ENCODE results near the gene ATM.
"Not testable (repeated sequence)": the region's sequence is repeated elsewhere in the genome, so short reads cannot be mapped to it uniquely, and the experiment has no call there.

The ATM gene

DNA sequence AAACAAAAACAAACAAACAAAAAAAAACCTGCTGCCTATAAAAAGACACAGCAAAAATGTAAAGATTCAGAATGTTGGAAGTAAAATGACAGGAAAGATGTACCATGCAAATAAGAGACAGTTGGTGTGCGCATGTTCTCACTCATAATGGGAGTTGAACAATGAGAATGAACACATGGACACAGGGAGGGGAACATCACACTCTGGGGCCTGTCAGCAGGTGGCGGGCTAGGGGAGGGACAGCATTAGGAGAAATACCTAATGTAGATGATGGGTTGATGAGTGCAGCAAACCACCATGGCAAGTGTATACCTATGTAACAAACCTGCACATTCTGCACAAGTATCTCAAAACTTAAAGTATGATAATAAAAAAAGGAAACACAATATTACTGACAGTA lies 194.7 kb downstream of the ATM start:
- not testable (repeated sequence) for H3K4me3 Mint-ChIP-seq; H3K4me1 Mint-ChIP-seq; ATAC-seq; H3K36me3 Mint-ChIP-seq; H3K27ac Mint-ChIP-seq; H3K9me3 Mint-ChIP-seq; DNase-seq (ENCODE audit: low spot score in 2 of 2)

Data from stimulated activated effector memory CD8-positive, alpha-beta T cell treated with anti-CD3 and anti-CD28 coated beads, Interleukin-12 subunit alpha, Interleukin-12 subunit beta, amount 100 ng/mL, for 72 hours (primary cell).